ENCODE data around the gene HIC1. TPM values are rescaled to one million over a fixed set of nuclear protein-coding genes. Genes with fewer than 3 reads are reported as not detected.

HIC1 gene
- total and polyA plus RNA-seq, 9 of the 15 experiments (the other 6 are each of a cell fraction or from before 2014, with no cell fraction given), result 0.01 to 2.5 (median 0.18) TPM

DNA sequence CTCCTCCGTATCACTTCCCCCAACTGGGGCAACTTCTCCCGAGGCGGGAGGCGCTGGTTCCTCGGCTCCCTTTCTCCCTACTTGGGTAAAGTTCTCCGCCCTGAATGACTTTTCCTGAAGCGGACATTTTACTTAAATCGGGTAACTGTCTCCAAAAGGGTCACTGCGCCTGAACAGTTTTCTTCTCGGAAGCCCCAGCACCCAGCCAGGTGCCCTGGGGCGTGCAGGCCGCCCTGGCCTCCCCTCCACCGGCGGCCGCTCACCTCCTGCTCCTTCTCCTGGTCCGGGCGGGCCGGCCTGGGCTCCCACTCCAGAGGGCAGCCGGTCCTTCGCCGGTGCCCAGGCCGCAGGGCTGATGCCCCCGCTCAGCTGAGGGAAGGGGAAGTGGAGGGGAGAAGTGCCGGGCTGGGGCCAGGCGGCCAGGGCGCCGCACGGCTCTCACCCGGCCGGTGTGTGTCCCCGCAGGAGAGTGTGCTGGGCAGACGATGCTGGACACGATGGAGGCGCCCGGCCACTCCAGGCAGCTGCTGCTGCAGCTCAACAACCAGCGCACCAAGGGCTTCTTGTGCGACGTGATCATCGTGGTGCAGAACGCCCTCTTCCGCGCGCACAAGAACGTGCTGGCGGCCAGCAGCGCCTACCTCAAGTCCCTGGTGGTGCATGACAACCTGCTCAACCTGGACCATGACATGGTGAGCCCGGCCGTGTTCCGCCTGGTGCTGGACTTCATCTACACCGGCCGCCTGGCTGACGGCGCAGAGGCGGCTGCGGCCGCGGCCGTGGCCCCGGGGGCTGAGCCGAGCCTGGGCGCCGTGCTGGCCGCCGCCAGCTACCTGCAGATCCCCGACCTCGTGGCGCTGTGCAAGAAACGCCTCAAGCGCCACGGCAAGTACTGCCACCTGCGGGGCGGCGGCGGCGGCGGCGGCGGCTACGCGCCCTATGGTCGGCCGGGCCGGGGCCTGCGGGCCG, 1.6 kb downstream of the HIC1 start:
- no peak overlapping the region for H3K4me3 ChIP-seq
- no peak overlapping the region for H3K9ac ChIP-seq (ENCODE audit: insufficient read depth in 1 of 2, low read depth in 2 of 2, low read length in 2 of 2)
- no peak overlapping the region for H2AFZ ChIP-seq (ENCODE audit: low read depth, low read length)
- no TSS peak for BruUV-seq (replicated peaks)
- WGBS (ENCODE audit: insufficient coverage, low coverage, missing lambda C conversion rate), result 93% methylated on average over 22 of the region's 85 CpGs
- H3K4me1 ChIP-seq (replicated peaks in 1 of 2; ENCODE audit: control insufficient read depth in 2 of 2, insufficient read depth in 2 of 2, low read length in 2 of 2), result peaks cover 0 to 47% of the 10 kb centered on the region in 2 experiments; a peak in 2 of 5 replicates
- no peaks in the 10 kb centered on the region for H3K9me1 ChIP-seq (ENCODE audit: control insufficient read depth, insufficient read depth, low read length)
- in situ Hi-C loops (cut with MboI) (no loop called here), intact Hi-C loops (cut with micrococcal nuclease) (loop anchor here (10.0 kb wide), 1 partner anchor 118 kb away; no protein-coding TSS in a partner anchor)
- no peaks in the 10 kb centered on the region for H3K9me3 ChIP-seq (replicated peaks; ENCODE audit: control insufficient read depth, insufficient read depth, low read depth, low read length)
- ATAC-seq (no peak), DNase-seq (ENCODE audit: extremely low read depth in 1 of 4, low spot score in 3 of 4) (no peak), FAIRE-seq (no peak)
- no peaks in the 10 kb centered on the region for H3K36me3 ChIP-seq (ENCODE audit: control insufficient read depth, insufficient read depth, low read length)
- H3K27me3 ChIP-seq (ENCODE audit: control insufficient read depth in 2 of 2, insufficient read depth in 2 of 2, low read length in 2 of 2), result no peaks in the 10 kb centered on the region
- POLR2A ChIA-PET, result interaction anchor here (0.5 kb wide), 1 partner anchor 167 kb away, joined by 3 read pairs; no protein-coding TSS in a partner anchor
- no peak overlapping the region for H3K4me2 ChIP-seq (ENCODE audit: insufficient read depth, low read length)
- CTCF ChIA-PET (ENCODE audit: low intra/inter-chr PET ratio), result no interaction called here
- H4K20me1 ChIP-seq (replicated peaks; ENCODE audit: control insufficient read depth, insufficient read depth, low read length), result no peaks in the 10 kb centered on the region
- H3K27ac ChIP-seq (ENCODE audit: extremely low read depth, low read depth, low read length), result no peak overlapping the region
- no peaks in the 10 kb centered on the region for H3K79me2 ChIP-seq (ENCODE audit: control insufficient read depth, insufficient read depth, low read length)
- TF ChIP-seq POLR2G (IDR thresholded peaks at IDR 0.05; ENCODE audit: low read depth, low read length), result 0 out of 2 replicates have a peak, but pooled peaks have one; percentile 33
- no peak for TF ChIP-seq ZNF121 (CRISPR knock-in tag; conservative IDR thresholded peaks at IDR 0.05)
- no peak for TF ChIP-seq WHSC1 (IDR thresholded peaks at IDR 0.05; ENCODE audit: low read length)
- TF ChIP-seq, protein P1, sequence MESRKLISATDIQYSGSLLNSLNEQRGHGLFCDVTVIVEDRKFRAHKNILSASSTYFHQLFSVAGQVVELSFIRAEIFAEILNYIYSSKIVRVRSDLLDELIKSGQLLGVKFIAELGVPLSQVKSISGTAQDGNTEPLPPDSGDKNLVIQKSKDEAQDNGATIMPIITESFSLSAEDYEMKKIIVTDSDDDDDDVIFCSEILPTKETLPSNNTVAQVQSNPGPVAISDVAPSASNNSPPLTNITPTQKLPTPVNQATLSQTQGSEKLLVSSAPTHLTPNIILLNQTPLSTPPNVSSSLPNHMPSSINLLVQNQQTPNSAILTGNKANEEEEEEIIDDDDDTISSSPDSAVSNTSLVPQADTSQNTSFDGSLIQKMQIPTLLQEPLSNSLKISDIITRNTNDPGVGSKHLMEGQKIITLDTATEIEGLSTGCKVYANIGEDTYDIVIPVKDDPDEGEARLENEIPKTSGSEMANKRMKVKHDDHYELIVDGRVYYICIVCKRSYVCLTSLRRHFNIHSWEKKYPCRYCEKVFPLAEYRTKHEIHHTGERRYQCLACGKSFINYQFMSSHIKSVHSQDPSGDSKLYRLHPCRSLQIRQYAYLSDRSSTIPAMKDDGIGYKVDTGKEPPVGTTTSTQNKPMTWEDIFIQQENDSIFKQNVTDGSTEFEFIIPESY (CRISPR knock-in tag; IDR thresholded peaks at IDR 0.05), result 0 out of 2 replicates have a peak, but pooled peaks have one; percentile 46
- no peak for TF ChIP-seq CBX2 (IDR thresholded peaks at IDR 0.05; ENCODE audit: insufficient read depth, low read length, poor library complexity, severe bottlenecking)
- no peak for TF ChIP-seq POU5F1 (IDR thresholded peaks at IDR 0.05; ENCODE audit: borderline replicate concordance, low read depth, low read length, partially characterized antibody)
- TF ChIP-seq, protein P2, sequence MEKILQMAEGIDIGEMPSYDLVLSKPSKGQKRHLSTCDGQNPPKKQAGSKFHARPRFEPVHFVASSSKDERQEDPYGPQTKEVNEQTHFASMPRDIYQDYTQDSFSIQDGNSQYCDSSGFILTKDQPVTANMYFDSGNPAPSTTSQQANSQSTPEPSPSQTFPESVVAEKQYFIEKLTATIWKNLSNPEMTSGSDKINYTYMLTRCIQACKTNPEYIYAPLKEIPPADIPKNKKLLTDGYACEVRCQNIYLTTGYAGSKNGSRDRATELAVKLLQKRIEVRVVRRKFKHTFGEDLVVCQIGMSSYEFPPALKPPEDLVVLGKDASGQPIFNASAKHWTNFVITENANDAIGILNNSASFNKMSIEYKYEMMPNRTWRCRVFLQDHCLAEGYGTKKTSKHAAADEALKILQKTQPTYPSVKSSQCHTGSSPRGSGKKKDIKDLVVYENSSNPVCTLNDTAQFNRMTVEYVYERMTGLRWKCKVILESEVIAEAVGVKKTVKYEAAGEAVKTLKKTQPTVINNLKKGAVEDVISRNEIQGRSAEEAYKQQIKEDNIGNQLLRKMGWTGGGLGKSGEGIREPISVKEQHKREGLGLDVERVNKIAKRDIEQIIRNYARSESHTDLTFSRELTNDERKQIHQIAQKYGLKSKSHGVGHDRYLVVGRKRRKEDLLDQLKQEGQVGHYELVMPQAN (IDR thresholded peaks at IDR 0.05; ENCODE audit: borderline replicate concordance), result no peak

Data from K562 (cell line).